Right lobe of liver (tissue), 4 donors: Measurements from ENCODE around the gene HHATL.

Experiments used
- POLR2A ChIP-seq: fragments of 450-650 bp; IDR thresholded peaks from one replicate; pipeline ENCODE4 v1.6.1; 2017; ENCODE audit warnings: antibody characterized with exemption, mild to moderate bottlenecking
- TF ChIP-seq, protein P1 (sequence below), 4 donors: fragments of 200-600 bp in 3 of 4; fragments of 450-650 bp in 1 of 4; IDR thresholded peaks; one replicate each; pipeline versions ENCODE4 v1.5.1 to v1.8.0; 2016 to 2022; ENCODE audit warnings: antibody characterized with exemption in 4 of 4, mild to moderate bottlenecking in 2 of 4
- donor health status: DM: no; HTN: no; CAD: no.
- donor health status: DM: no; HTN: no; CAD: no.
- donor health status: DM: no; HTN: yes; CAD: no.

DNA sequence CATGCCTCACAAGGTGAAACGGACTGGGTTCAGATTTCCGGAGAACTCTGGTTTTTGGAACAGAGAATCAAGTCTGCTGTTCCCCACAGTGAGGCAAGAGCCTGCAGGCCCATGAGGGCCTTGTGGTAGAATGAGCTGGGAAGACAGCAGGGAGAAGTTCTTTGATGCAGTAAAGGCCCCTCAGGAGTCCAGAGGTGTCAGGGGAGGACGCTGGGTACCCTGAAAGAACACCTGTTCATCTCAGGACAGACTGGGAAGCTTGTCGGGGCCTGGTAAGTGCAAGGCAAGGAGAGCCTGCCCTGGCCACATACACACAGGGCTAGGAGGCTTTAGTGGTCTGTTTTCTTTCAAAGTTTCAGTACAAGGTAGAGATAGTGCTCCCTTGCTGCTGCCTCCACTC, 52.8 kb downstream of the HHATL start:
- TF ChIP-seq, protein P1, sequence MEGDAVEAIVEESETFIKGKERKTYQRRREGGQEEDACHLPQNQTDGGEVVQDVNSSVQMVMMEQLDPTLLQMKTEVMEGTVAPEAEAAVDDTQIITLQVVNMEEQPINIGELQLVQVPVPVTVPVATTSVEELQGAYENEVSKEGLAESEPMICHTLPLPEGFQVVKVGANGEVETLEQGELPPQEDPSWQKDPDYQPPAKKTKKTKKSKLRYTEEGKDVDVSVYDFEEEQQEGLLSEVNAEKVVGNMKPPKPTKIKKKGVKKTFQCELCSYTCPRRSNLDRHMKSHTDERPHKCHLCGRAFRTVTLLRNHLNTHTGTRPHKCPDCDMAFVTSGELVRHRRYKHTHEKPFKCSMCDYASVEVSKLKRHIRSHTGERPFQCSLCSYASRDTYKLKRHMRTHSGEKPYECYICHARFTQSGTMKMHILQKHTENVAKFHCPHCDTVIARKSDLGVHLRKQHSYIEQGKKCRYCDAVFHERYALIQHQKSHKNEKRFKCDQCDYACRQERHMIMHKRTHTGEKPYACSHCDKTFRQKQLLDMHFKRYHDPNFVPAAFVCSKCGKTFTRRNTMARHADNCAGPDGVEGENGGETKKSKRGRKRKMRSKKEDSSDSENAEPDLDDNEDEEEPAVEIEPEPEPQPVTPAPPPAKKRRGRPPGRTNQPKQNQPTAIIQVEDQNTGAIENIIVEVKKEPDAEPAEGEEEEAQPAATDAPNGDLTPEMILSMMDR (IDR thresholded peaks at IDR 0.05): no peak
- TF ChIP-seq POLR2A: no peak
